ENCODE data around the gene ART4.

ART4 gene

DNA sequence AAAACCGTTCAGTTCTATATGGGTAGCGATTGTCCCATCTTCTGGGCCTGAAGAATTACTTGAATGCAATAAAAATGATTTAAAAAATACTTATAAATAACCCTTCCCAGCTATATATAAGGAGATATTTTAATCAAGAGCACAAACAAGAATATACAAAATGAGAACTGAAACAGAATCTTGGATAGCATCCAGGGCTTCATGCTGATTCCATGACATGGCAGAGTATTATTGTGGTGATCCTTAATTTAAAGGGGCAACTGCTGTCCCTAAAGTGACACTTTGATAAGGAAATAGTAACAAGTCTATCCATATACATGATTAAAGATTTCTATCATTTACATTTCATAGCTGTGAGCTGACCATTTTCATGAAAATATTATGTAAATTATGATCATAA lies 58.9 kb downstream of the ART4 start:
- TF ChIP-seq ZFX (IDR thresholded peaks at IDR 0.05): no peak
- TF ChIP-seq, protein P1, sequence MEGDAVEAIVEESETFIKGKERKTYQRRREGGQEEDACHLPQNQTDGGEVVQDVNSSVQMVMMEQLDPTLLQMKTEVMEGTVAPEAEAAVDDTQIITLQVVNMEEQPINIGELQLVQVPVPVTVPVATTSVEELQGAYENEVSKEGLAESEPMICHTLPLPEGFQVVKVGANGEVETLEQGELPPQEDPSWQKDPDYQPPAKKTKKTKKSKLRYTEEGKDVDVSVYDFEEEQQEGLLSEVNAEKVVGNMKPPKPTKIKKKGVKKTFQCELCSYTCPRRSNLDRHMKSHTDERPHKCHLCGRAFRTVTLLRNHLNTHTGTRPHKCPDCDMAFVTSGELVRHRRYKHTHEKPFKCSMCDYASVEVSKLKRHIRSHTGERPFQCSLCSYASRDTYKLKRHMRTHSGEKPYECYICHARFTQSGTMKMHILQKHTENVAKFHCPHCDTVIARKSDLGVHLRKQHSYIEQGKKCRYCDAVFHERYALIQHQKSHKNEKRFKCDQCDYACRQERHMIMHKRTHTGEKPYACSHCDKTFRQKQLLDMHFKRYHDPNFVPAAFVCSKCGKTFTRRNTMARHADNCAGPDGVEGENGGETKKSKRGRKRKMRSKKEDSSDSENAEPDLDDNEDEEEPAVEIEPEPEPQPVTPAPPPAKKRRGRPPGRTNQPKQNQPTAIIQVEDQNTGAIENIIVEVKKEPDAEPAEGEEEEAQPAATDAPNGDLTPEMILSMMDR (conservative IDR thresholded peaks at IDR 0.05): no peak
- H3K27ac ChIP-seq: no peak overlapping the region

DNA sequence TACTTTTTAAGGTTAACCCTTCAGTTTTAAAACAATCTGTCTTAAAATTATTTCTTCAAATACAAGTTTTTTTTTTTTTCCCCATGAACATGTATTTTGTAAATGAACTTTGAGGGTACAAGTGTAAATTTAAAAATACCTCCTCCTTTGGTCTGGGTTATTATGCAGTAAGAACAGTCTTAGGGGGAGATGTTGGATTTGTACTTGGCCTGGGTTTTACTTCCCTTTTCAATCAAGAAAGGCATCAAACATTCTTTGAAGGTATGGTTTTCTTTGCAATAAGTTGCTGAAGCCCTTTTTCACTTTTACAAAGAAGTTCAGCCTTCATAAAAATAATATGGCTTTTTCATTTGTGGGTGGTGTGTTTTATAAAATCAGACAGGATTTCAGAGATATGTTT lies 60.6 kb downstream of the ART4 start:
- no peak for TF ChIP-seq ZFX (IDR thresholded peaks at IDR 0.05)
- TF ChIP-seq, protein P1 (conservative IDR thresholded peaks at IDR 0.05): no peak
- no peak overlapping the region for H3K27ac ChIP-seq

GRCh38 chr12:14781563-14781962 lies 61.8 kb downstream of the ART4 start:
- H3K27ac ChIP-seq: no peak overlapping the region
- TF ChIP-seq ZFX (IDR thresholded peaks at IDR 0.05): no peak
- TF ChIP-seq, protein P1 (conservative IDR thresholded peaks at IDR 0.05): no peak

DNA sequence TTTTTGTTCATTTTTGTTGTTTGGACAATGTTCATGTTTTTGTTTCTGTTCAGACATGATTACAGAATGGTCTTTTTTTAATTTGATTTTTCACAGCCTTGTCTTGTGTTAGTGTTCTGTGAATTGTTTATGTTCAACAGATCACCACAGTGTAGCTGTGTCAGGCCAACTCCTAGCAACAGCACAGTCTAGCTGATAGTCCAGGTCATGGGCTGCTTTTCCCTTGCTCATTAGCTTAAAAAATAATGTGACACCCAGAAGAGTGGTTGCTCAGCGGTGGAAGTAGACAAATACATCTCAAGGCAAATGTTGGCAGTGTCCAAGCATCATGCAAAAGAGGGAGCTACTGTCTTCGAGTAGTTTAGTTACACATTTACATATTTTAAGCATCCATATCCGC lies 62.5 kb downstream of the ART4 start:
- H3K27ac ChIP-seq: no peak overlapping the region
- TF ChIP-seq ZFX (IDR thresholded peaks at IDR 0.05): no peak
- TF ChIP-seq, protein P1 (conservative IDR thresholded peaks at IDR 0.05): no peak

DNA sequence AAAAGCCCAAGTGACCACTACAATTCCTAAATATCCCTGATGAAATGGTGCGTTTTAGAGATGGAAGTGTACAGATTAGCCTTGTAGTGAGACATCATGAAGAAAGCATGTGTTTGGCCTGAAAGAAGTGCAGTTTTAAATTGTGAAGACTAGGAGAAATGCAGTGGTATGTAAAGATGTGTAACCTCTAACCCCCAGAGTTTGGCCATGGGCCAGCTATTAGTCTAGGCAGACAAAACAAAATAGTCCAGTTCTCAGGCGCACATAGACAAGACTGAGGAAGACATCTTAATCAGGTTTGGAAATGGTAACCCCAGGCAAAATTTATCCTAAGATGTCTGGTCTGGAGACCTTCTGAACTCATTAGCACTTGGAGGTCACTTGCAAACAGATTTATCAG lies 63.5 kb downstream of the ART4 start:
- TF ChIP-seq, protein P1 (conservative IDR thresholded peaks at IDR 0.05): no peak
- no peak for TF ChIP-seq ZFX (IDR thresholded peaks at IDR 0.05)
- H3K27ac ChIP-seq: no peak overlapping the region

- H3K27ac ChIP-seq: peak overlapping the region; percentile 66; the same call in 1 of the 2 replicates
Measured at GRCh38 chr12:14777271-14777670, 66.1 kb downstream of the ART4 start.

DNA sequence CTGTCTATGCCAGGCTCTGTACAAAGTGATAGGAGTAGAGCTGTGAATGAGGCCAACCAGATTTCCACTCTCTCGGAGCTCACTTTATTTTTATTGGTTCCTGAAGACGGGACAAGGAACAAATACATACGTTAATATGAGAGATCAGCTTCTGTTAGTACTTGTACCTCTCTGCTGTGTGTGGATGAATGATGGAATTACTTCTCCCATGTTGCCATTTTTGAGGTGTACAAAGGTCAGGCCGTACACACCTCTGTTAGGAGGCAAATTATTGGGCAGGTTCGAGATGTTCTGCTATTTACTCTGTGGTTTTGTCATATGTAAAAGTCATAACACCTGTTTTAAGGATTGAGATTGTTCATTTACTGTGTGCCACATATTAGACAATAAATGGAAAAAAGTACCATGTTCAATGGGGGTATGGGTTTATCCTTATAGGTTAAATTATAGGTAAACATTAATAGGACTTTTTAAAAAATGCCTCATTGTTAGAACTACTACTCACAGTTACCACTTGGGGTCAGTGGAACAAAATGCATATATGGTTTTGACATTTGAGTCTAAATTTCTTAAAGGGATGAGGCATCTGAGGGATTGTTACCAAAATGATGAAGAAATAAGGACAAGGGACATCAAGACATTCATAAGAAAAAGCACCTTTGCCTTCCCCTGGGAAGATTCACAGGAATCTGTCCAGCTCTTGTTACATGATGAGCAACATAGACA lies 66.9 kb downstream of the ART4 start:
- H3K27ac ChIP-seq: peak overlapping the region; percentile 66; the same call in 1 of the 2 replicates
- TF ChIP-seq, protein P1 (conservative IDR thresholded peaks at IDR 0.05): peak; percentile 55
- TF ChIP-seq ZFX (IDR thresholded peaks at IDR 0.05): no peak

More at GRCh38 chr12:14777271-14777670, 66.1 kb downstream of the ART4 start:
- TF ChIP-seq, protein P1 (conservative IDR thresholded peaks at IDR 0.05): no peak
- TF ChIP-seq ZFX (IDR thresholded peaks at IDR 0.05): no peak
